Measurements from ENCODE around the gene NOP14. TPM values are rescaled to one million over a fixed set of nuclear protein-coding genes. Genes with fewer than 3 reads are reported as not detected.
"Not testable (repeated sequence)": the region's sequence is repeated elsewhere in the genome, so short reads cannot be mapped to it uniquely, and the experiment has no call there.

The NOP14 gene
- polyA plus RNA-seq, 12 donors = 17.2 to 32.7 (median 24.6) TPM; not detected in 1

- DNase-seq = peak; percentile 47
Measured at GRCh38 chr4:2962614-2963174, 512 bp downstream of the NOP14 start.

DNA sequence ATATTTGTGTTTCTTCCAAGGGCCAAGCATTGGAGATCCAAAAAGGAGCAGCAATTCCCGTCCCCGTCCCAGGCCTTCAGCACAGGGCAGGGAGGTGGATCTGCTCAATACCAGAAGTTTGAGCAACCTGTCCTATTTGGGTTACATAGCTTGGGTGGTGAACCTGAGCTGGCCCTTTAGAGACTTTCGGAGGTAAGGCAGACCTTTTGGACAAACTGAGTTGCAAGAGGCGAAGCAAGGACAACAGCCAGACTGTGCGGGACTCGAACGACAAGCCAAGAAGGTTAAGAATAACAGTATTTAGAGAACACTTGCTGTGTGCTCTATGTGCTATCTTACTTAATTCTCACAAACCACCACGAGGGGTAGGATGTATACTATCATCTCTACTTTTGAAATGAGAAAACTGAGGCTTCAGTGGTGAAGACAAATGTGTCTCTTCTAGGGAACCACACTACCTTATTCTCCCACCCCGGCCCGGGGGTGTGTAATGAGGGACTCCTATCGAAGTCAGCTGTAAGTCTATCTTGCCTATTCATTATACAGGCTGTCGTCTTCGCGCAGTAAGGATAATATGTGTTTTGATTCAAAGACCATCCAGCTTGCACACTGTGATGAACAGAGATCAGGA, 1.3 kb downstream of the NOP14 start:
- no peak for DNase-seq

DNA sequence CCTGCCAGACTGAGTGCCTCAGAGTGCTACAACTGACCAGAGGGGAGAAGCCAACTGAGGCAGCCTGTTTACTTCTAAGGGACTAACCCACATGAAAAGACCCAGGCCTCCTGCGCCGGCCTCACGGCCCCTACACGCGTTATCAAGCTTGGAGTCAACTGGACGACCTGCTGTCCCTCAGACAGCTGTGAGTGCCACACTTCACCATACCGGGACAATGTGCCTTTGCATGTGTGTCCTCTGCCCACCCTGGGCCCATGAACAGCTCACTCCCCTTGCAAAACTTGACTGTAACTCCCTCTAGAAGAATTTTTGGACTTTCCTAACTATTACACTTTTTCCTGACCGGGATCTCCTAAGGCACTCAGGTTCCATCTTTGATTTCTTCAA, 1.8 kb downstream of the NOP14 start:
- DNase-seq = no peak

DNA sequence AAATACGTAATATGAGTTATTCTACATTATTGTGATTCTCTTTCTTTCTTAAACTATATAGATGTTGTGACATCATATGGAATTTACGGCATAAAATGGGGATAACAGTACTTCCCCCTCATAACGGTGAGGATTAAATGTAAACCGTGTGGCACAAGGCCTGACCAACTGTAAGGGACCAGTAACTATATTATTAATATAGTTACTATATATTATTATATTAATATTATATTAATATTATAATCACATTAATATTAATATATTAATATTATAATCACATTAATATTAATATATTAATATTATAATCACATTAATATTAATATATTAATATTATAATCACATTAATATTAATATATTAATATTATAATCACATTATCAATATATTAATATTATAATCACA, 2.8 kb downstream of the NOP14 start:
- DNase-seq = not testable (repeated sequence)

DNA sequence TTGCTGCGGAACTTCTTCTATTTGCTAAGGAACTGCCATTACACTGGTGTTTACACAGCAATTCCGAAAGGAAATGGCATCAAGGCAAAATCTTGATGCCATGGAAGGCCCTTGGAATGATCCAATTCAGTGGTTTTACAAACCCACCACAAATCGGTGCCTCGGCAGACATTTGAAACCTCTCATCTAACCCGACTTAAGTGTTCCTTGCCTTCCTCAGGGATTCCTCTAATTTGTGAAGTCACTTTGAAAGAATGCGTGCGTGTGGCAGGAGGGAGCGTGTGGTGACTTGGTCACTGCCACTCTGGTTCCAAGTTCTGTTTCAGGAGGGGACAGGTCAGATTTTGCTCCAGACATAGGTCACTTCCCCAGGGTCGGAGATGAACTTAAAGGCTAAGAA, 4.8 kb downstream of the NOP14 start:
- no peak for DNase-seq

- not testable (repeated sequence) for DNase-seq
Measured at GRCh38 chr4:2955186-2956044, 7.8 kb downstream of the NOP14 start.

- DNase-seq = no peak
Measured at GRCh38 chr4:2954358-2955185, 8.6 kb downstream of the NOP14 start.

DNA sequence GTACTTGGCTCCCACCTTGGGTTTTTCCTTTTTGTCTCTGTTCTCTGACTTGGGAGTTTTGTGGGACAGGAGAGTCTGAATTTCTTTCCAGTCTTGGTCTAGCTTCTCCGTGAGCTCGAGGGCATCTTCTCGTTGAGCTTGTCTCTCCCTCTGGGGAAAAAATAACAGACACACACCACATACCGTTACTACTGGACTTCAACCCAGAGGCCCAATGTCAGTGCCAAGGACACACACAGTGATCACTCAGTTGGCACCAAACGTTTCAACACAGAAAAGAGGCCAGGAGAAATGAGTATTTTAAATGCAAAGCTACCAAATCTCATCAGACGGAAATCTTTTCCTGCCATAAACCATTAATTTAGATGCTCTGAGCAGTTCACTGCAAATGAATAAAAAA, 9.7 kb downstream of the NOP14 start:
- DNase-seq = no peak

GRCh38 chr4:2950221-2950989, 12.8 kb downstream of the NOP14 start:
- DNase-seq = no peak

DNA sequence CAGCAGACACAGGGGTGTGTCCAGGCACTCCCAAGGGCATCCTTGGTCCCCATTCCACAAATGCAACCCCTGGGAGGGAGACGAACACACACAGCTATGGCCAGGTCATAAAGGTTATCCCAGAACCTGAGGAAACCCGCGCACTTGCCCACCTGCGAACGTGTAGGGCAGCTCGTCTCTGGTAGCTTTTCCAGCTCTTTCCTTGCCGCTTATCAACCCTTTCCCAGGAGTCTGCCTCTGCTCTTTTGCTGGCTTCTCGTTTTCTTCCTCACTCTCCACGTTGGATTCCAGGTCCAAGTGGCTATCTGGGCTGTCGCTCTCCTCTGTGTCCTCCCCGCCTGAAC, 13.5 kb downstream of the NOP14 start:
- DNase-seq = no peak

- DNase-seq = no peak
Measured at GRCh38 chr4:2948895-2949781, 14.1 kb downstream of the NOP14 start.

- DNase-seq = no peak
Measured at GRCh38 chr4:2947926-2948325, 15.3 kb downstream of the NOP14 start.

DNA sequence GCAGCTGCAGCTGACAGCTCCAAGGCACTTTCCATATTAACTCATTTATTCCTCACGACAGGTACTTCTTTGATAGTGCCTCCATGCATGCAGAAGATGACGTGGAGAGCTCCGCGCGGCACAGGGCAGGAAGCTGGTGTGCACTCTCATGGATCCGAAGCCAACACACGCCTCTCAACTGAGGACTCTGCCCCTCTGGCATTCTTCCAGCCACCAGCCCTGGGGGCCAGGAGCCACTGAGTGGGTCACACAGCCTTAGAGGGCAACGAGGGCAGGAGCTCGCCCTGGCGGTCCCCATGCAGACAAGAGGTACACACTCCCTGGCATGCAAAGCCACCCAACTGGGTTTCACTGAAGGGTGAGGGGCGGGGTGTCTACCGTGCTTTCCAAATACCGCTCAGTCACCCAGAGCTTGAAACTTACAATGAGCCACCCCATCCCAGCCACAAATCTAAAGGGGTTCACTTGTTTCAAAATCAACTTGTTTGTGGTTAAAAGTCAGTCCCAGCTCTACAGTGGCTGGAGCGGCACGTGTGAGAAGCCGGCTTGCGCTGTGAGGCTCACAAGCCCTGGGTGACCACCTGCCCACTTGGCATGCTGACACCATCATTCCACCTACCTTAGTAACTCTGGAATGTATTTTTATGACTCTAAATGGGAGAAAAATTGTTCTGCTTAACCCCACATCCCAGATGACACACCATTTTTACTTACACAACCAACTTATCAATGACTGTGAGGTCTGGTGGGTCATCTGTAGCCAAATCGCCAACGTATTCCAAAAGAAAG, 16.2 kb downstream of the NOP14 start:
- DNase-seq = no peak

- DNase-seq = not testable (repeated sequence)
Measured at GRCh38 chr4:2945619-2946604, 17.3 kb downstream of the NOP14 start.

DNA sequence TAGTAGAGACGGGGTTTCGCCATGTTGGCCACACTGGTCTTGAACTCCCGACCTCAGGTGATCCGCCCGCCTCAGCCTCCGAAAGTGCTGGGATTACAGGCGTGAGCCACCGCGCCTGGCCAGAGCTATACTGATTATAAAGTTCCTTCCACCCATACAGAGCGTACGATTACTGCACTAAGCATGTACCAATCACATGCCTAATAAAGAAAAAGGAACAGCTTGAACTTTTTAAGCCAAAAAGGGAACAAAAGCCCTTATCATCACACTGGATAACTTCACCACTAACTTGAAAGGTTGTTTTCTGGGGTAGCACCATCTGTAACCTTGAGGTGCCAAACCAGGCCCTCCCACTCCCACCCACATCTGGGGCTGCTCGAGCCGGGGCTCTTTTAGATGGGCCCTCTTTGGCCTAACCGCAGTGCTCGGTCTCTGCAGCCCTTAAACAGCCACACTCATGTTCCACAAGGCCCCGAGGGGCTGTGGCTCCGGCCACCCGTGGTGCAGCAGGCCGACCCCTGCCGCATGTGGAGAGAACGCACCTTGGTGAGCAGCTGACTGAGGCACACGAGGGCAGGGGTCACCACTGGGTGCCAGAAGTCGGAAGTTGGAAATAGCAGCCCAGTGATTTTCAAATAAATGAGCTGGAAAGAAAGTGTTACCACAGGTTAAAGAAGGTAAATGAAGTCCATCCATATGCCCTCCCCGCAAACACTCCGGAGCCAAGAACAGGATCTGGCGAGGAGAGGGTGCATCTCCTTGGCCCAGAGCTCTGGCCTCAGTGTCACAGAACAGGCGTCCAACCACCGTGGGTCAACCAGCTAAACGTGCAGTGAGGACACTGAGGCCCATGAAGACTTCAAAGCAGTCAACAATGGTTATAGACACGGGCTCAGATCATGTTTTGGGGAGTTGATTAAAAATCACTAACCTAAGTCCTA, 18.4 kb downstream of the NOP14 start:
- DNase-seq = no peak

DNA sequence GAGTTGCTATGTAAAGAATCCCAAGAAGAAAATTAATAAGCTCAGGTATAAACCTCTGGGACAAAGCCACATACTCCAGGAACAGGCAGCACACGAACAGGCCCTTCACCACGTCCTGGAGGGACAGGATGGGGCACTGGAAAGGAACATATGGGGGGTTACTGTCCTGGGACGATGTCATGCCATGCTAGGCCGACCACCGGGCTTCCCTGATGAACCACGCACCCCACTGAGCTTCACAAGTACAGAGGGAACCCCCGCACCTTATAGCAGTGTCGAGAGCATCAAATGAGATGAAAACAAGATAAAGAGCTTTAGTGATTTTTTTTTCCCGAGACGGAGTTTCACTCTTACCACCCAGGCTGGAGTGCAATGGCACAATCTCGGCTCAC, 19.1 kb downstream of the NOP14 start:
- DNase-seq = no peak

All from muscle of arm (tissue), 12 donors.